HepG2 (cell line): ENCODE data around the gene DOC2A. TPM values are rescaled to one million over a fixed set of nuclear protein-coding genes. Genes with fewer than 3 reads are reported as not detected.

Experiments
- EZH2 ChIP-seq: conservative IDR thresholded peaks from 2 replicates; pipeline ENCODE4 v1.6.1; 2012; ENCODE audit warnings: mild to moderate bottlenecking, low read depth, low read length, moderate library complexity
- FOXC1 ChIP-seq: sonication (generic); formaldehyde crosslinking; IDR thresholded peaks from 2 replicates; pipeline ENCODE4 v1.8.0; 2022; ENCODE audit warnings: mild to moderate bottlenecking, missing genetic modification reagents, borderline replicate concordance
- GABPB1 ChIP-seq: IDR thresholded peaks from 2 replicates; pipeline ENCODE4 v1.6.1; 2016; ENCODE audit warnings: mild to moderate bottlenecking, missing genetic modification reagents, moderate library complexity, missing compliant biosample characterization
- HMGA1 ChIP-seq: sonication (generic); formaldehyde crosslinking; conservative IDR thresholded peaks from 2 replicates; pipeline ENCODE4 v1.4.0; 2020; ENCODE audit warnings: missing genetic modification reagents
- HNRNPH1 ChIP-seq: fragments of 200-400 bp; formaldehyde crosslinking; optimal IDR thresholded peaks from 2 replicates; pipeline ENCODE3; 2017; ENCODE audit warnings: mild to moderate bottlenecking, low read depth, low read length
- ISL2 ChIP-seq: sonication (generic); formaldehyde crosslinking; IDR thresholded peaks from 2 replicates; pipeline ENCODE4 v1.5.0; 2020; ENCODE audit warnings: missing genetic modification reagents
- MBNL3 ChIP-seq: fragments of 250-450 bp; sonication (Bioruptor Pico); conservative IDR thresholded peaks from 2 replicates; pipeline ENCODE4 v1.8.0; 2022; ENCODE audit warnings: mild to moderate bottlenecking, inconsistent platforms
- ZFP37 ChIP-seq: sonication (generic); formaldehyde crosslinking; IDR thresholded peaks from 2 replicates; pipeline ENCODE4 v1.4.0; 2020; ENCODE audit warnings: missing genetic modification reagents, borderline replicate concordance
- ZNF644 ChIP-seq: IDR thresholded peaks from 2 replicates; pipeline ENCODE4 v1.6.1; 2016; ENCODE audit warnings: low read depth
- polyA plus RNA-seq, 8 experiments: library from polyadenylated mRNA; depleted of rRNA in 3 of 8; stranded (reverse) in 7 of 8; unstranded in 1 of 8; fragments of >200 nt; fragmentation: Illumina TruSeq in 4 of 8; extraction: Trizol in 4 of 8; gene quantifications; 2 replicates each; pipeline versions ENCODE4 v1.2.1 to v1.2.3, GENCODE V29; 2011 to 2016; ENCODE audit warnings: low read depth in 4 of 8, missing spikeins in 1 of 8, mixed read lengths in 1 of 8; ENCODE audit not compliant: insufficient read depth in 1 of 8
- total RNA-seq, 5 experiments: library from RNA; depleted of rRNA; stranded (reverse); fragments of >200 nt; fragmentation: Illumina TruSeq; extraction: Trizol; gene quantifications; 2 replicates each; pipeline ENCODE4 v1.2.3, GENCODE V29; 2016; ENCODE audit warnings: low read depth in 1 of 5
- TF ChIP-seq, protein P1 (sequence below): sonication (generic); formaldehyde crosslinking; IDR thresholded peaks from 2 replicates; pipeline ENCODE4 v1.5.1; 2020; ENCODE audit warnings: mild to moderate bottlenecking, missing genetic modification reagents, borderline replicate concordance
- TF ChIP-seq, protein P2 (sequence below): sonication (generic); formaldehyde crosslinking; IDR thresholded peaks from 2 replicates; pipeline ENCODE4 v1.4.0; 2020; ENCODE audit warnings: mild to moderate bottlenecking, missing genetic modification reagents, borderline replicate concordance
- TF ChIP-seq, protein P3 (sequence below): sonication (generic); formaldehyde crosslinking; IDR thresholded peaks from 2 replicates; pipeline ENCODE4 v1.5.1; 2020; ENCODE audit warnings: missing genetic modification reagents, mild to moderate bottlenecking, borderline replicate concordance
- TF ChIP-seq, protein P4 (sequence below): sonication (generic); formaldehyde crosslinking; IDR thresholded peaks from 2 replicates; pipeline ENCODE4 v1.5.0; 2020; ENCODE audit warnings: missing genetic modification reagents, mild to moderate bottlenecking, borderline replicate concordance

DOC2A gene
- total and polyA plus RNA-seq, 2 of the 13 experiments (the other 11 are each of a cell fraction or from before 2014, with no cell fraction given): 0.15 to 0.55 TPM

DNA sequence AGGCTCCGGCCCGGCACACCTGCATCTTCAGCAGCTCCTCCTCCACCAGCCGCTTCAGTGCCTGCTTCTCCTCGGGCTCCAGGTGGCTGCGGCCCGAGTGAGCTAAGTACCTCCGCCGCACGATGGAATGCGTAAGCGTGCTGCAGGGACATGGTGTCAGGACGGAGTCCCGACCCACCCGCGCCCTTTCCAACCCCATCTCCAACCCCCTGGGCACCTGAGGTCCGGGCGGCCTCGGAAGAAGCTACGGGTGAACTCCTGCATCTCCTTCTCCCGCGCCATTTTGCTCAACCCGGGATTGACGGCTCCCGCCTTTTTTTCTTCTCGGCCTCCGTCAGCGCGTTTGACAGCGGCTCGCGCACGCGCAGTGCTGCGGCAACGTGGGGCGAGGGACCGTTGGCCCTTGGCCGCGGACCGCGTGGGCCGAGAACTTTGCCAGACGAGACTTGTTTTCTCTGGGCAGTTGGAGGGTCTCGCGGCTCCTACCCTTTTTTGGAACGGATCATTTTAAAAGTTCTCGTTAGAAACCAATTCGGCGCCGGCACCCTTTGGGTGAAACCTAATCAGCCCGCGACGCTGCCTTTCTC lies 15.4 kb downstream of the DOC2A start, which contains the start of gene HIRIP3 (continued):
- TF ChIP-seq FOXC1 (CRISPR knock-in tag) (no peak), ZFP37 (CRISPR knock-in tag) (peak; percentile 58; the same call in 1 of the 2 replicates), HMGA1 (CRISPR knock-in tag) (no peak), MBNL3 (CRISPR knock-in tag) (no peak), ISL2 (CRISPR knock-in tag) (no peak), ZNF644 (CRISPR knock-in tag) (no peak), EZH2 (no peak), HNRNPH1 (no peak), GABPB1 (CRISPR knock-in tag) (no peak)
- TF ChIP-seq, protein P1, sequence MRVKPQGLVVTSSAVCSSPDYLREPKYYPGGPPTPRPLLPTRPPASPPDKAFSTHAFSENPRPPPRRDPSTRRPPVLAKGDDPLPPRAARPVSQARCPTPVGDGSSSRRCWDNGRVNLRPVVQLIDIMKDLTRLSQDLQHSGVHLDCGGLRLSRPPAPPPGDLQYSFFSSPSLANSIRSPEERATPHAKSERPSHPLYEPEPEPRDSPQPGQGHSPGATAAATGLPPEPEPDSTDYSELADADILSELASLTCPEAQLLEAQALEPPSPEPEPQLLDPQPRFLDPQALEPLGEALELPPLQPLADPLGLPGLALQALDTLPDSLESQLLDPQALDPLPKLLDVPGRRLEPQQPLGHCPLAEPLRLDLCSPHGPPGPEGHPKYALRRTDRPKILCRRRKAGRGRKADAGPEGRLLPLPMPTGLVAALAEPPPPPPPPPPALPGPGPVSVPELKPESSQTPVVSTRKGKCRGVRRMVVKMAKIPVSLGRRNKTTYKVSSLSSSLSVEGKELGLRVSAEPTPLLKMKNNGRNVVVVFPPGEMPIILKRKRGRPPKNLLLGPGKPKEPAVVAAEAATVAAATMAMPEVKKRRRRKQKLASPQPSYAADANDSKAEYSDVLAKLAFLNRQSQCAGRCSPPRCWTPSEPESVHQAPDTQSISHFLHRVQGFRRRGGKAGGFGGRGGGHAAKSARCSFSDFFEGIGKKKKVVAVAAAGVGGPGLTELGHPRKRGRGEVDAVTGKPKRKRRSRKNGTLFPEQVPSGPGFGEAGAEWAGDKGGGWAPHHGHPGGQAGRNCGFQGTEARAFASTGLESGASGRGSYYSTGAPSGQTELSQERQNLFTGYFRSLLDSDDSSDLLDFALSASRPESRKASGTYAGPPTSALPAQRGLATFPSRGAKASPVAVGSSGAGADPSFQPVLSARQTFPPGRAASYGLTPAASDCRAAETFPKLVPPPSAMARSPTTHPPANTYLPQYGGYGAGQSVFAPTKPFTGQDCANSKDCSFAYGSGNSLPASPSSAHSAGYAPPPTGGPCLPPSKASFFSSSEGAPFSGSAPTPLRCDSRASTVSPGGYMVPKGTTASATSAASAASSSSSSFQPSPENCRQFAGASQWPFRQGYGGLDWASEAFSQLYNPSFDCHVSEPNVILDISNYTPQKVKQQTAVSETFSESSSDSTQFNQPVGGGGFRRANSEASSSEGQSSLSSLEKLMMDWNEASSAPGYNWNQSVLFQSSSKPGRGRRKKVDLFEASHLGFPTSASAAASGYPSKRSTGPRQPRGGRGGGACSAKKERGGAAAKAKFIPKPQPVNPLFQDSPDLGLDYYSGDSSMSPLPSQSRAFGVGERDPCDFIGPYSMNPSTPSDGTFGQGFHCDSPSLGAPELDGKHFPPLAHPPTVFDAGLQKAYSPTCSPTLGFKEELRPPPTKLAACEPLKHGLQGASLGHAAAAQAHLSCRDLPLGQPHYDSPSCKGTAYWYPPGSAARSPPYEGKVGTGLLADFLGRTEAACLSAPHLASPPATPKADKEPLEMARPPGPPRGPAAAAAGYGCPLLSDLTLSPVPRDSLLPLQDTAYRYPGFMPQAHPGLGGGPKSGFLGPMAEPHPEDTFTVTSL: no peak
- TF ChIP-seq, protein P2, sequence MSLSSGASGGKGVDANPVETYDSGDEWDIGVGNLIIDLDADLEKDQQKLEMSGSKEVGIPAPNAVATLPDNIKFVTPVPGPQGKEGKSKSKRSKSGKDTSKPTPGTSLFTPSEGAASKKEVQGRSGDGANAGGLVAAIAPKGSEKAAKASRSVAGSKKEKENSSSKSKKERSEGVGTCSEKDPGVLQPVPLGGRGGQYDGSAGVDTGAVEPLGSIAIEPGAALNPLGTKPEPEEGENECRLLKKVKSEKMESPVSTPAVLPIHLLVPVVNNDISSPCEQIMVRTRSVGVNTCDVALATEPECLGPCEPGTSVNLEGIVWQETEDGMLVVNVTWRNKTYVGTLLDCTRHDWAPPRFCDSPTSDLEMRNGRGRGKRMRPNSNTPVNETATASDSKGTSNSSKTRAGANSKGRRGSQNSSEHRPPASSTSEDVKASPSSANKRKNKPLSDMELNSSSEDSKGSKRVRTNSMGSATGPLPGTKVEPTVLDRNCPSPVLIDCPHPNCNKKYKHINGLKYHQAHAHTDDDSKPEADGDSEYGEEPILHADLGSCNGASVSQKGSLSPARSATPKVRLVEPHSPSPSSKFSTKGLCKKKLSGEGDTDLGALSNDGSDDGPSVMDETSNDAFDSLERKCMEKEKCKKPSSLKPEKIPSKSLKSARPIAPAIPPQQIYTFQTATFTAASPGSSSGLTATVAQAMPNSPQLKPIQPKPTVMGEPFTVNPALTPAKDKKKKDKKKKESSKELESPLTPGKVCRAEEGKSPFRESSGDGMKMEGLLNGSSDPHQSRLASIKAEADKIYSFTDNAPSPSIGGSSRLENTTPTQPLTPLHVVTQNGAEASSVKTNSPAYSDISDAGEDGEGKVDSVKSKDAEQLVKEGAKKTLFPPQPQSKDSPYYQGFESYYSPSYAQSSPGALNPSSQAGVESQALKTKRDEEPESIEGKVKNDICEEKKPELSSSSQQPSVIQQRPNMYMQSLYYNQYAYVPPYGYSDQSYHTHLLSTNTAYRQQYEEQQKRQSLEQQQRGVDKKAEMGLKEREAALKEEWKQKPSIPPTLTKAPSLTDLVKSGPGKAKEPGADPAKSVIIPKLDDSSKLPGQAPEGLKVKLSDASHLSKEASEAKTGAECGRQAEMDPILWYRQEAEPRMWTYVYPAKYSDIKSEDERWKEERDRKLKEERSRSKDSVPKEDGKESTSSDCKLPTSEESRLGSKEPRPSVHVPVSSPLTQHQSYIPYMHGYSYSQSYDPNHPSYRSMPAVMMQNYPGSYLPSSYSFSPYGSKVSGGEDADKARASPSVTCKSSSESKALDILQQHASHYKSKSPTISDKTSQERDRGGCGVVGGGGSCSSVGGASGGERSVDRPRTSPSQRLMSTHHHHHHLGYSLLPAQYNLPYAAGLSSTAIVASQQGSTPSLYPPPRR (CRISPR knock-in tag): no peak
- TF ChIP-seq, protein P3, sequence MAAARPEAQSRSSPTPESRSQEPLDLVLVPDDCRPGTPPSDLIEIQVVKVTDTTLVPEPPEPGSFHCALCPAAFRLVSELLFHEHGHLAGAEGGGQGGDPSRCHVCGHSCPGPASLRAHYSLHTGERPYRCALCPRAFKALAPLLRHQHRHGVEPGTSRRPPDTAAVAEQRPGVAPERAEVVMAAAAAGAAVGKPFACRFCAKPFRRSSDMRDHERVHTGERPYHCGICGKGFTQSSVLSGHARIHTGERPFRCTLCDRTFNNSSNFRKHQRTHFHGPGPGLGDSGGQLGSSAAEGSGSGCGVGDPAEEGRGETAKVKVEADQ (CRISPR knock-in tag): no peak
- TF ChIP-seq, protein P4, sequence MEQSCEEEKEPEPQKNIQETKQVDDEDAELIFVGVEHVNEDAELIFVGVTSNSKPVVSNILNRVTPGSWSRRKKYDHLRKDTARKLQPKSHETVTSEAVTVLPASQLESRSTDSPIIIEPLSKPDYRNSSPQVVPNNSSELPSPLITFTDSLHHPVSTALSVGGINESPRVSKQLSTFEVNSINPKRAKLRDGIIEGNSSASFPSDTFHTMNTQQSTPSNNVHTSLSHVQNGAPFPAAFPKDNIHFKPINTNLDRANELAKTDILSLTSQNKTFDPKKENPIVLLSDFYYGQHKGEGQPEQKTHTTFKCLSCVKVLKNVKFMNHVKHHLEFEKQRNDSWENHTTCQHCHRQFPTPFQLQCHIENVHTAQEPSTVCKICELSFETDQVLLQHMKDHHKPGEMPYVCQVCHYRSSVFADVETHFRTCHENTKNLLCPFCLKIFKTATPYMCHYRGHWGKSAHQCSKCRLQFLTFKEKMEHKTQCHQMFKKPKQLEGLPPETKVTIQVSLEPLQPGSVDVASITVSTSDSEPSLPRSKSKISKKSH (CRISPR knock-in tag): no peak; the same call in 1 of the 2 replicates
